Hepatocyte (in vitro differentiated cells): Measurements from ENCODE around the gene UPK3A. TPM values are rescaled to one million over a fixed set of nuclear protein-coding genes. Genes with fewer than 3 reads are reported as not detected.
A peak's percentile ranks its signal among the peaks of the same experiment; 100 is the strongest.

Experiments
- DNase-seq: peaks from one replicate; pipeline ENCODE4 v3.0.0-alpha.2; 2016; ENCODE audit warnings: low spot score
- H2AFZ ChIP-seq: fragments of 200-600 bp; sonication (generic); 2 replicates; pipeline ENCODE4 v1.6.0; 2016; ENCODE audit warnings: antibody characterized with exemption, mild to moderate bottlenecking
- H3K27ac ChIP-seq: fragments of 200-600 bp; sonication (generic); 2 replicates; pipeline ENCODE4 v1.5.1; 2016; ENCODE audit warnings: mild to moderate bottlenecking
- H3K27me3 ChIP-seq: fragments of 200-600 bp; sonication (generic); 2 replicates; pipeline ENCODE4 v1.6.1; 2016
- H3K36me3 ChIP-seq: fragments of 200-600 bp; sonication (generic); replicated peaks from 2 replicates; pipeline ENCODE4 v1.5.1; 2016; ENCODE audit warnings: low read depth; ENCODE audit not compliant: insufficient read depth
- H3K4me1 ChIP-seq: fragments of 200-600 bp; sonication (generic); 2 replicates; pipeline ENCODE4 v1.5.1; 2016; ENCODE audit warnings: mild to moderate bottlenecking, moderate library complexity; ENCODE audit not compliant: insufficient read depth
- H3K4me2 ChIP-seq: fragments of 200-600 bp; sonication (generic); 2 replicates; pipeline ENCODE4 v1.6.0; 2016
- H3K4me3 ChIP-seq: fragments of 200-600 bp; sonication (generic); 2 replicates; pipeline ENCODE4 v1.5.1; 2016; ENCODE audit warnings: mild to moderate bottlenecking
- H3K79me2 ChIP-seq: fragments of 200-600 bp; sonication (generic); 2 replicates; pipeline ENCODE4 v1.6.0; 2017; ENCODE audit warnings: mild to moderate bottlenecking
- H3K9me2 ChIP-seq: fragments of 200-600 bp; sonication (generic); replicated peaks from 2 replicates; pipeline ENCODE4 v1.6.0; 2017; ENCODE audit warnings: mild to moderate bottlenecking; ENCODE audit not compliant: insufficient read depth
- H3K9me3 ChIP-seq: fragments of 200-600 bp; sonication (generic); 2 replicates; pipeline ENCODE4 v1.5.1; 2016; ENCODE audit warnings: low read depth, mild to moderate bottlenecking
- H4K20me1 ChIP-seq: fragments of 200-600 bp; sonication (generic); 2 replicates; pipeline ENCODE4 v1.6.0; 2016; ENCODE audit warnings: mild to moderate bottlenecking; ENCODE audit not compliant: insufficient read depth, poor library complexity, severe bottlenecking
- CTCF ChIP-seq: fragments of 200-600 bp; sonication (generic); IDR thresholded peaks from 2 replicates; pipeline ENCODE4 v1.5.1; 2016; ENCODE audit warnings: antibody characterized with exemption, mild to moderate bottlenecking; ENCODE audit not compliant: poor library complexity
- EZH2 ChIP-seq: fragments of 200-600 bp; sonication (generic); IDR thresholded peaks from 2 replicates; pipeline ENCODE4 v1.6.1; 2016; ENCODE audit warnings: antibody characterized with exemption, mild to moderate bottlenecking, borderline replicate concordance
- EZH2phosphoT487 ChIP-seq: fragments of 200-600 bp; sonication (generic); IDR thresholded peaks from one replicate; pipeline ENCODE4 v1.6.1; 2018; ENCODE audit warnings: antibody characterized with exemption, mild to moderate bottlenecking, low read depth, moderate library complexity; ENCODE audit not compliant: unreplicated experiment, severe bottlenecking
- WGBS: methylation state at CpG from one replicate; pipeline ENCODE4 v1.1.6; 2016; ENCODE audit warnings: low lambda C conversion rate; ENCODE audit errors: missing lambda C conversion rate; 5-methylcytosine and 5-hydroxymethylcytosine counted together
- polyA plus RNA-seq: library from polyadenylated mRNA; unstranded; fragments of >200 nt; fragmentation: Nextera tagmentation; extraction: Ambion mirVana; gene quantifications from 2 replicates; pipeline ENCODE4 v1.2.1, GENCODE V29; 2016
- total RNA-seq: library from RNA; depleted of rRNA; stranded (reverse); fragments of >200 nt; gene quantifications from 2 replicates; pipeline ENCODE4 v1.2.3, GENCODE V29; 2014

The UPK3A gene
- total and polyA plus RNA-seq, 2 experiments from 2014 or later: 14.9 to 41.8 TPM

GRCh38 chr22:45310331-45310976 is 25.7 kb downstream of the UPK3A start:
- peaks cover 52% of the 10 kb centered on the region for H3K79me2 ChIP-seq
- peak overlapping the region; percentile 99 for H3K4me2 ChIP-seq
- no peaks in the 10 kb centered on the region for H3K9me2 ChIP-seq
- H4K20me1 ChIP-seq: no peaks in the 10 kb centered on the region
- H2AFZ ChIP-seq: peak overlapping the region; percentile 35
- H3K4me1 ChIP-seq: peaks cover 40% of the 10 kb centered on the region
- H3K27ac ChIP-seq: peak overlapping the region; percentile 84
- no peak for DNase-seq
- TF ChIP-seq EZH2phosphoT487 (no peak), EZH2 (no peak), CTCF (no peak)
- H3K27me3 ChIP-seq: no peaks in the 10 kb centered on the region
- H3K4me3 ChIP-seq: peak overlapping the region; percentile 67
- 3% methylated on average over 32 of the region's 33 CpGs for WGBS
- H3K9me3 ChIP-seq: no peaks in the 10 kb centered on the region
- no peaks in the 10 kb centered on the region for H3K36me3 ChIP-seq

GRCh38 chr22:45310977-45311531 is 26.3 kb downstream of the UPK3A start:
- H3K4me1 ChIP-seq: peaks cover 34% of the 10 kb centered on the region
- H4K20me1 ChIP-seq: no peaks in the 10 kb centered on the region
- no peaks in the 10 kb centered on the region for H3K9me3 ChIP-seq
- peak; percentile 53 for DNase-seq
- H3K27me3 ChIP-seq: no peaks in the 10 kb centered on the region
- H3K4me3 ChIP-seq: peak overlapping the region; percentile 67
- no peaks in the 10 kb centered on the region for H3K9me2 ChIP-seq
- H3K27ac ChIP-seq: peak overlapping the region; percentile 84
- TF ChIP-seq CTCF: no peak
- TF ChIP-seq EZH2phosphoT487: no peak
- no peak for TF ChIP-seq EZH2
- no peaks in the 10 kb centered on the region for H3K36me3 ChIP-seq
- peak overlapping the region; percentile 35 for H2AFZ ChIP-seq
- peak overlapping the region; percentile 99 for H3K4me2 ChIP-seq
- peaks cover 58% of the 10 kb centered on the region for H3K79me2 ChIP-seq
- 42% methylated on average over 14 of the region's 14 CpGs for WGBS

- Histone ChIP-seq H3K9me3 (no peaks in the 10 kb centered on the region), H3K4me1 (peaks cover 36% of the 10 kb centered on the region), H3K4me2 (no peak overlapping the region), H3K27ac (peak overlapping the region; percentile 86), H2AFZ (no peak overlapping the region), H3K4me3 (no peak overlapping the region), H3K79me2 (peaks cover 72% of the 10 kb centered on the region), H3K9me2 (no peaks in the 10 kb centered on the region), H3K27me3 (no peaks in the 10 kb centered on the region), H3K36me3 (no peaks in the 10 kb centered on the region), H4K20me1 (no peaks in the 10 kb centered on the region)
- 91% methylated on average over 8 of the region's 8 CpGs for WGBS
- no peak for DNase-seq
- no peak for TF ChIP-seq EZH2
- TF ChIP-seq EZH2phosphoT487: no peak
- no peak for TF ChIP-seq CTCF
Observed at GRCh38 chr22:45312415-45312814, 27.7 kb downstream of the UPK3A start.
